ENCODE data around the gene CHST2. TPM values are rescaled to one million over a fixed set of nuclear protein-coding genes. Genes with fewer than 3 reads are reported as not detected.

Gene CHST2
- polyA plus RNA-seq, 1 donor (not counting 4 experiments of a cell fraction or from before 2014, with no cell fraction given) = 1.6 TPM

- Histone ChIP-seq H3K4me3 (ENCODE audit: control insufficient read depth in 2 of 3, extremely low read depth in 1 of 3, insufficient read depth in 2 of 3, low read depth in 1 of 3, low read length in 3 of 3) (no peak overlapping the region), H4K20me1 (ENCODE audit: control insufficient read depth, extremely low read depth, insufficient read depth, low read length) (no peaks in the 10 kb centered on the region), H3K9me1 (ENCODE audit: control insufficient read depth, extremely low read depth, insufficient read depth, low read length) (no peaks in the 10 kb centered on the region), H3K9me3 (ENCODE audit: control insufficient read depth, low read depth, low read length) (no peaks in the 10 kb centered on the region), H3K27ac (ENCODE audit: control insufficient read depth, insufficient read depth, low read length) (no peak overlapping the region), H3K9ac (ENCODE audit: control insufficient read depth, extremely low read depth, insufficient read depth, low read length) (no peak overlapping the region), H2AFZ (ENCODE audit: control insufficient read depth, low read length) (no peak overlapping the region), H3K36me3 (ENCODE audit: control insufficient read depth in 2 of 2, extremely low read depth in 1 of 2, insufficient read depth in 2 of 2, low read length in 2 of 2) (no peaks in the 10 kb centered on the region), H3K27me3 (ENCODE audit: control insufficient read depth, extremely low read depth, insufficient read depth, low read length) (no peaks in the 10 kb centered on the region), H3K4me1 (ENCODE audit: control insufficient read depth, extremely low read depth, insufficient read depth, low read length) (no peaks in the 10 kb centered on the region), H3K79me2 (ENCODE audit: control insufficient read depth, insufficient read depth, low read length) (no peaks in the 10 kb centered on the region), H3K4me2 (ENCODE audit: control insufficient read depth, extremely low read depth, insufficient read depth, low read depth, low read length) (no peak overlapping the region)
- dilution Hi-C loops (cut with MboI; ENCODE audit: extremely low pct_ligation_motif_present, low sequenced_read_pairs) = no loop called here
- TF ChIP-seq EZH2 (IDR thresholded peaks at IDR 0.05; ENCODE audit: low read length) (no peak), CTCF (optimal IDR thresholded peaks at IDR 0.05 in 1 of 3, IDR thresholded peaks at IDR 0.05 in 1 of 3, conservative IDR thresholded peaks at IDR 0.05 in 1 of 3; ENCODE audit: extremely low read depth in 1 of 3, insufficient read depth in 2 of 3, low read length in 3 of 3) (no peak)
- FAIRE-seq = no peak
- no peak for DNase-seq (ENCODE audit: low read depth, low spot score)
These were observed 29.1 kb upstream of the CHST2 start for GRCh38 chr3:143090486-143090885.

GRCh38 chr3:143090976-143091837 lies 28.4 kb upstream of the CHST2 start:
- no peak overlapping the region for H3K9ac ChIP-seq (ENCODE audit: control insufficient read depth, extremely low read depth, insufficient read depth, low read length)
- H3K27me3 ChIP-seq (ENCODE audit: control insufficient read depth, extremely low read depth, insufficient read depth, low read length) = no peaks in the 10 kb centered on the region
- H3K4me1 ChIP-seq (ENCODE audit: control insufficient read depth, extremely low read depth, insufficient read depth, low read length) = no peaks in the 10 kb centered on the region
- H3K36me3 ChIP-seq (ENCODE audit: control insufficient read depth in 2 of 2, extremely low read depth in 1 of 2, insufficient read depth in 2 of 2, low read length in 2 of 2) = no peaks in the 10 kb centered on the region
- H3K4me2 ChIP-seq (ENCODE audit: control insufficient read depth, extremely low read depth, insufficient read depth, low read depth, low read length) = no peak overlapping the region
- no peak for DNase-seq (ENCODE audit: low read depth, low spot score)
- no peak overlapping the region for H3K4me3 ChIP-seq (ENCODE audit: control insufficient read depth in 2 of 3, extremely low read depth in 1 of 3, insufficient read depth in 2 of 3, low read depth in 1 of 3, low read length in 3 of 3)
- FAIRE-seq = no peak
- no peaks in the 10 kb centered on the region for H3K9me3 ChIP-seq (ENCODE audit: control insufficient read depth, low read depth, low read length)
- H4K20me1 ChIP-seq (ENCODE audit: control insufficient read depth, extremely low read depth, insufficient read depth, low read length) = no peaks in the 10 kb centered on the region
- no peaks in the 10 kb centered on the region for H3K9me1 ChIP-seq (ENCODE audit: control insufficient read depth, extremely low read depth, insufficient read depth, low read length)
- no peak overlapping the region for H2AFZ ChIP-seq (ENCODE audit: control insufficient read depth, low read length)
- TF ChIP-seq CTCF (optimal IDR thresholded peaks at IDR 0.05 in 1 of 3, IDR thresholded peaks at IDR 0.05 in 1 of 3, conservative IDR thresholded peaks at IDR 0.05 in 1 of 3; ENCODE audit: extremely low read depth in 1 of 3, insufficient read depth in 2 of 3, low read length in 3 of 3) (no peak), EZH2 (IDR thresholded peaks at IDR 0.05; ENCODE audit: low read length) (no peak)
- no peaks in the 10 kb centered on the region for H3K79me2 ChIP-seq (ENCODE audit: control insufficient read depth, insufficient read depth, low read length)
- H3K27ac ChIP-seq (ENCODE audit: control insufficient read depth, insufficient read depth, low read length) = no peak overlapping the region
- dilution Hi-C loops (cut with MboI; ENCODE audit: extremely low pct_ligation_motif_present, low sequenced_read_pairs) = no loop called here
